ENCODE results near the gene TAOK3. TPM values are rescaled to one million over a fixed set of nuclear protein-coding genes. Genes with fewer than 3 reads are reported as not detected.

TAOK3 gene
- total and polyA plus RNA-seq, 10 of the 15 experiments (the other 5 are each of a cell fraction or from before 2014, with no cell fraction given) = 41.3 to 131 (median 57.8) TPM

GRCh38 chr12:118397708-118398440, 25.2 kb upstream of the TAOK3 start (continued):
- no peak for TF ChIP-seq CEBPZ (IDR thresholded peaks at IDR 0.05; ENCODE audit: low read depth, low read length)
- no peak for TF ChIP-seq SMAD1 (IDR thresholded peaks at IDR 0.05; ENCODE audit: low read depth, partially characterized antibody)
- TF ChIP-seq NR2F1 (conservative IDR thresholded peaks at IDR 0.05) = no peak
- no peak for TF ChIP-seq MTA2 (IDR thresholded peaks at IDR 0.05; ENCODE audit: low read depth)

GRCh38 chr12:118391836-118392235, 19.1 kb upstream of the TAOK3 start:
- Histone ChIP-seq H3K4me1 (ENCODE audit: control insufficient read depth, insufficient read depth, low read length) (no peaks in the 10 kb centered on the region), H3K4me2 (ENCODE audit: control insufficient read depth, insufficient read depth) (no peak overlapping the region), H3K27ac (ENCODE audit: control insufficient read depth, insufficient read depth) (no peak overlapping the region), H3K9ac (ENCODE audit: control insufficient read depth, insufficient read depth, low read length) (no peak overlapping the region), H3K36me3 (ENCODE audit: control insufficient read depth in 2 of 2, insufficient read depth in 2 of 2, low read length in 1 of 2) (peaks cover 6 to 34% of the 10 kb centered on the region in 2 experiments), H4K20me1 (ENCODE audit: control insufficient read depth, insufficient read depth) (no peaks in the 10 kb centered on the region), H3K27me3 (replicated peaks in 1 of 2; ENCODE audit: control insufficient read depth in 2 of 2, insufficient read depth in 2 of 2, low read length in 1 of 2) (no peaks in the 10 kb centered on the region), H3K79me2 (ENCODE audit: control insufficient read depth, insufficient read depth, low read length) (no peaks in the 10 kb centered on the region), H2AFZ (ENCODE audit: control insufficient read depth, low read depth, low read length) (no peak overlapping the region), H3K9me3 (replicated peaks; ENCODE audit: control insufficient read depth, insufficient read depth, low read length) (no peaks in the 10 kb centered on the region), H3K4me3 (no peak overlapping the region)
- no peak for ATAC-seq
- no peak for DNase-seq (ENCODE audit: low read depth, low spot score)
- intact Hi-C loops (cut with micrococcal nuclease; ENCODE audit: unreplicated experiment) (no loop called here), in situ Hi-C loops (cut with MboI) (loop anchor here (25.0 kb wide), 1 partner anchor 1205 kb away; the partner anchor contains the start of gene FBXO21)
- SMC1A ChIA-PET (ENCODE audit: uncharacterized antibody, unreplicated experiment) = no interaction called here
- no peak for FAIRE-seq
- WGBS (ENCODE audit: insufficient coverage, insufficient replicate concordance, low lambda C conversion rate, missing lambda C conversion rate) = 100% methylated on average over 1 of the region's 1 CpG
- no TSS peak for BruUV-seq (replicated peaks)
- no peak for TF ChIP-seq TAF1 (IDR thresholded peaks at IDR 0.05; ENCODE audit: borderline replicate concordance, low read depth, low read length)
- CTCF ChIA-PET = interaction anchor here (1.2 to 2.1 kb wide), 3 partner anchors 13 to 271 kb away, joined by 3 to 6 read pairs (median 4); no protein-coding TSS in a partner anchor
- POLR2A ChIA-PET = no interaction called here
- RAD21 ChIA-PET (ENCODE audit: unreplicated experiment) = no interaction called here
